Lung (tissue), 12 donors: Measurements from ENCODE around the gene SLC37A3. TPM values are rescaled to one million over a fixed set of nuclear protein-coding genes. Genes with fewer than 3 reads are reported as not detected.

Experiments
- ATAC-seq: fragments of 200-7000 bp; cut with Tn5 transposase; one replicate; pipeline ENCODE4 v1.9.1; 2020; ENCODE audit warnings: moderate number of reproducible peaks; ENCODE audit not compliant: insufficient read depth, low FRiP score
- DNase-seq, 3 donors: peaks; one replicate each; pipeline ENCODE4 v3.0.0-alpha.2; 2013 to 2017
- H3K27ac ChIP-seq, 2 donors: one replicate each; pipeline ENCODE4 v1.5.1; 2013; ENCODE audit warnings: mild to moderate bottlenecking in 2 of 2, moderate library complexity in 2 of 2, control low read depth in 1 of 2, inconsistent platforms in 1 of 2, low read depth in 1 of 2, low read length in 1 of 2
- H3K27me3 ChIP-seq, 3 donors: one replicate each; pipeline ENCODE4 v1.5.1; 2013; ENCODE audit warnings: low read length in 2 of 3; ENCODE audit not compliant: control insufficient read depth in 3 of 3, insufficient read depth in 3 of 3
- H3K36me3 ChIP-seq, 4 donors: one replicate each; pipeline ENCODE4 v1.5.1; 2013; ENCODE audit warnings: low read length in 4 of 4, mild to moderate bottlenecking in 1 of 4, moderate library complexity in 1 of 4; ENCODE audit not compliant: control insufficient read depth in 4 of 4, insufficient read depth in 4 of 4
- H3K4me1 ChIP-seq, 5 donors: one replicate each; pipeline ENCODE4 v1.5.1; 2013; ENCODE audit warnings: low read length in 5 of 5, mild to moderate bottlenecking in 2 of 5, moderate library complexity in 1 of 5; ENCODE audit not compliant: control insufficient read depth in 5 of 5, insufficient read depth in 5 of 5
- H3K4me3 ChIP-seq: one replicate; pipeline ENCODE4 v1.5.1; 2013; ENCODE audit warnings: mild to moderate bottlenecking, control low read depth, moderate library complexity
- H3K9ac ChIP-seq, 2 donors: one replicate each; pipeline ENCODE4 v1.5.1; 2013; ENCODE audit warnings: low read length in 2 of 2, control low read depth in 1 of 2; ENCODE audit not compliant: insufficient read depth in 1 of 2
- H3K9me3 ChIP-seq, 4 donors: one replicate each; pipeline ENCODE4 v1.5.1; 2013; ENCODE audit warnings: low read length in 3 of 4, mild to moderate bottlenecking in 1 of 4, moderate library complexity in 1 of 4; ENCODE audit not compliant: control insufficient read depth in 4 of 4, insufficient read depth in 3 of 4
- WGBS, 2 donors: extraction: QIAGEN DNeasy Blood & Tissue Kit; methylation state at CpG; one replicate each; pipeline ENCODE4 v1.1.7; 2013; 5-methylcytosine and 5-hydroxymethylcytosine counted together
- polyA plus RNA-seq, 2 donors: library from polyadenylated mRNA; stranded (reverse); fragments of 200-250 nt; gene quantifications; one replicate each; pipeline ENCODE4 v1.2.1, GENCODE V29; 2013
- total RNA-seq, 2 donors: library from RNA; depleted of rRNA in 1 of 2; stranded (reverse); fragments of >200 nt in 1 of 2; gene quantifications; one replicate each; pipeline ENCODE4 v1.2.1, GENCODE V29; 2014 to 2021
- TF ChIP-seq, protein P1 (sequence below): IDR thresholded peaks from 2 replicates; pipeline ENCODE4 v1.5.1; 2012; ENCODE audit warnings: mild to moderate bottlenecking; ENCODE audit errors: control extremely low read depth, extremely low read depth
- donor health status: control.
- donor health status: control.
- donor health status: Bipolar disorder and iron deficiency.
- donor health status: healthy.
- donor health status: DM: yes; HTN: yes; CAD: no.

Gene SLC37A3
- total and polyA plus RNA-seq, 4 donors: 19.2 to 53.4 (median 26.8) TPM

DNA sequence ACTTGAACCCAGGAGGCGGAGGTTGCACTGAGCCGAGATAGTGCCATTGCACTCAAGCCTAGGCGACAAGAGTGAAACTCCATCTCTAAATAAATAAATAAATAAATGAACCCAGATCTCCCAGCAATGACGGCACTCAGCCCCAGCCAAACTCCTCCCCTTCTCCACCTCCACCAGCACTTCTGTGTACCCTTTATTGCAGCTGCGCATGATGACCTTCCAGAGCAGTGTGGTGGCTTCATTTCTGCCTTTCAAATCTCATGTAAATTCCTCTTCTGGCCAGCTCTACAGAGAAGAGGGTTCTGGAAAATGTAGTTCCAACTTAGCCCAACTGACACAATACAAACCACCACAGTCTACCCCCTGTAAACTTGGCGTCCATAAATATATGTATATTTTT, 108.5 kb downstream of the SLC37A3 start:
- ATAC-seq (no peak), DNase-seq (no peak)
- H3K9ac ChIP-seq: no peak overlapping the region
- no peaks in the 10 kb centered on the region for H3K36me3 ChIP-seq
- H3K27ac ChIP-seq: no peak overlapping the region
- H3K4me3 ChIP-seq: no peak overlapping the region
- no peaks in the 10 kb centered on the region for H3K4me1 ChIP-seq
- H3K9me3 ChIP-seq: no peaks in the 10 kb centered on the region
- 94 to 97% methylated on average over 6 of the region's 6 CpGs for WGBS, 2 donors
- TF ChIP-seq, protein P1, sequence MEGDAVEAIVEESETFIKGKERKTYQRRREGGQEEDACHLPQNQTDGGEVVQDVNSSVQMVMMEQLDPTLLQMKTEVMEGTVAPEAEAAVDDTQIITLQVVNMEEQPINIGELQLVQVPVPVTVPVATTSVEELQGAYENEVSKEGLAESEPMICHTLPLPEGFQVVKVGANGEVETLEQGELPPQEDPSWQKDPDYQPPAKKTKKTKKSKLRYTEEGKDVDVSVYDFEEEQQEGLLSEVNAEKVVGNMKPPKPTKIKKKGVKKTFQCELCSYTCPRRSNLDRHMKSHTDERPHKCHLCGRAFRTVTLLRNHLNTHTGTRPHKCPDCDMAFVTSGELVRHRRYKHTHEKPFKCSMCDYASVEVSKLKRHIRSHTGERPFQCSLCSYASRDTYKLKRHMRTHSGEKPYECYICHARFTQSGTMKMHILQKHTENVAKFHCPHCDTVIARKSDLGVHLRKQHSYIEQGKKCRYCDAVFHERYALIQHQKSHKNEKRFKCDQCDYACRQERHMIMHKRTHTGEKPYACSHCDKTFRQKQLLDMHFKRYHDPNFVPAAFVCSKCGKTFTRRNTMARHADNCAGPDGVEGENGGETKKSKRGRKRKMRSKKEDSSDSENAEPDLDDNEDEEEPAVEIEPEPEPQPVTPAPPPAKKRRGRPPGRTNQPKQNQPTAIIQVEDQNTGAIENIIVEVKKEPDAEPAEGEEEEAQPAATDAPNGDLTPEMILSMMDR: no peak
- H3K27me3 ChIP-seq: no peaks in the 10 kb centered on the region

DNA sequence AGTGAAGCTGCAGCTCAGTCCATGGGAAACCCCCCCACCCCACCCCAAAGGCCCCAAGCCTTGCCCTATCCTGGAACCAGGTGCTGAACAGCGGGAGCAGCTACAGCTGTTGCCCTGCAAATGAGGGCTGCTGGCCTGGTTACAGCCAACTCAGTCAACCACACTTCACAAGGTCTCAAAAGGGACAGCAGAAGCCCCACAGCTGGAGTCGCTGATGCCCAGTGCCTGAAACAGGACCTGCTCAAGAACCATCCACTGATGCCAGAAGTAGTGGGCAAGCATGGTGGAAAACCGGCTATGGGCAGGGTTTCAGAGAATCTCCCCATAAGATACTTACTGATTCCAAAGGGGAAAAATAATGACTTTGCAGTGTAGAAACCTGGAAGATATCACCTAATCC, 110.3 kb downstream of the SLC37A3 start:
- DNase-seq: no peak
- ATAC-seq: no peak
- Histone ChIP-seq H3K4me3 (no peak overlapping the region), H3K36me3 (no peaks in the 10 kb centered on the region), H3K27ac (no peak overlapping the region), H3K4me1 (no peaks in the 10 kb centered on the region), H3K9me3 (peaks cover 0 to 3% (median 0%) of the 10 kb centered on the region in 4 donors), H3K9ac (no peak overlapping the region), H3K27me3 (no peaks in the 10 kb centered on the region)
- TF ChIP-seq, protein P1: no peak
- 94 to 100% methylated on average over 3 of the region's 3 CpGs for WGBS, 2 donors

DNA sequence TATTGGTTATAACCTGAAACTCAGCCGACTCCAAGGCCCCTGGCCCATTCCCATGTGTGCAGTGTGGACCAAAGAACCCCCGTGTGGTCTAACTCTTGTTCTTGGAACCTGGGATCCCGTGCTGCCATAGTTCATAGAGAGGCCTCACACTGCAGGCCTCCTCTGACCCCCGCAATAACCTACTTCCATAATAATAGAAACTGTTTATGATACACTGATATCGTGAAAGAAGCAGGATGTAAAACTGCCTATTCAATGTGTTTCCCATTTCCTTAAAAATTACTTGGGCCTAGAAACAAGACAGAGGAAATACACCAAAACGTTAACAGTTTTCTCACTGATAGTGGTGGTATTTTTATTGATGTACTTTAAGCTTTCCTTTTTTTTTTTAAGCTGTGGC, 112.4 kb downstream of the SLC37A3 start:
- Histone ChIP-seq H3K27ac (no peak overlapping the region), H3K4me3 (no peak overlapping the region), H3K4me1 (no peaks in the 10 kb centered on the region), H3K9me3 (peaks cover 0 to 3% (median 0%) of the 10 kb centered on the region in 4 donors), H3K36me3 (no peaks in the 10 kb centered on the region), H3K9ac (no peak overlapping the region), H3K27me3 (no peaks in the 10 kb centered on the region)
- WGBS, 2 donors: 67 to 81% methylated on average over 6 of the region's 6 CpGs
- ATAC-seq (no peak), DNase-seq (no peak)
- TF ChIP-seq, protein P1: no peak

DNA sequence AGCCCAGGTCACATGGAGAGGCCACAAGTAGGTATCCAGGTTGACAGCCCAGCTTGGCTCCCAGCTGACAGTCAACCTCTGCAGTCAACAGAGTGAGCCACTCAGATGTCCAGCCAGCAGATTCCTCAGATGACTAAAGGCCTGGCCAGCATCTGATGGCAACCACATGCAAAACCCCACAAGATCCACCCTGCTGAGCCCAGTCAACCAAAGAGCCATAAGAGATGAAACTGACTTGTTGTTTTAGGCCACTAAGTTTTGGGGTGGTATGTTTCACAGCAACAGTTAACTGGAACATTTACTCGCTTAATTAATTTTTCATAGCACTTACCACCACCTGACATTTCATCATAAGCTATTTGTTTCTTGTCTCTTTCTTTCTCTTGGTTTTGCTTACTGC, 114.3 kb downstream of the SLC37A3 start:
- no peaks in the 10 kb centered on the region for H3K27me3 ChIP-seq
- H3K4me3 ChIP-seq: no peak overlapping the region
- peaks cover 0 to 3% (median 0%) of the 10 kb centered on the region in 4 donors for H3K9me3 ChIP-seq
- H3K36me3 ChIP-seq: no peaks in the 10 kb centered on the region
- no peak overlapping the region for H3K9ac ChIP-seq
- ATAC-seq (no peak), DNase-seq (no peak)
- 96 to 100% methylated on average over 1 of the region's 1 CpG for WGBS, 2 donors
- TF ChIP-seq, protein P1: no peak
- H3K4me1 ChIP-seq: no peaks in the 10 kb centered on the region
- no peak overlapping the region for H3K27ac ChIP-seq
